ENCODE results near the gene IFITM10. TPM values are rescaled to one million over a fixed set of nuclear protein-coding genes. Genes with fewer than 3 reads are reported as not detected.

Gene IFITM10
- total RNA-seq, 1 donor from 2014 or later = 0.77 TPM

- DNase-seq (no peak), ATAC-seq (no peak)
- intact Hi-C loops (cut with micrococcal nuclease) = no loop called here
Measured at GRCh38 chr11:1732418-1733008, 17.9 kb downstream of the IFITM10 start.

- DNase-seq (no peak), ATAC-seq (no peak)
- intact Hi-C loops (cut with micrococcal nuclease) = no loop called here
Measured at GRCh38 chr11:1731451-1732059, 18.8 kb downstream of the IFITM10 start.

GRCh38 chr11:1730059-1730629 is 20.3 kb downstream of the IFITM10 start:
- ATAC-seq (no peak), DNase-seq (no peak)
- intact Hi-C loops (cut with micrococcal nuclease) = no loop called here

- no peak for DNase-seq
- ATAC-seq = no peak
- intact Hi-C loops (cut with micrococcal nuclease) = no loop called here
Measured at GRCh38 chr11:1729692-1730011, 20.7 kb downstream of the IFITM10 start.

- intact Hi-C loops (cut with micrococcal nuclease) = no loop called here
- no peak for DNase-seq
- no peak for ATAC-seq
Measured at GRCh38 chr11:1728931-1729691, 21.3 kb downstream of the IFITM10 start.

GRCh38 chr11:1728301-1728700 is 22.1 kb downstream of the IFITM10 start:
- intact Hi-C loops (cut with micrococcal nuclease) = no loop called here
- DNase-seq (no peak), ATAC-seq (no peak)

GRCh38 chr11:1727861-1728260 is 22.5 kb downstream of the IFITM10 start:
- intact Hi-C loops (cut with micrococcal nuclease) = no loop called here
- no peak for ATAC-seq
- no peak for DNase-seq

DNA sequence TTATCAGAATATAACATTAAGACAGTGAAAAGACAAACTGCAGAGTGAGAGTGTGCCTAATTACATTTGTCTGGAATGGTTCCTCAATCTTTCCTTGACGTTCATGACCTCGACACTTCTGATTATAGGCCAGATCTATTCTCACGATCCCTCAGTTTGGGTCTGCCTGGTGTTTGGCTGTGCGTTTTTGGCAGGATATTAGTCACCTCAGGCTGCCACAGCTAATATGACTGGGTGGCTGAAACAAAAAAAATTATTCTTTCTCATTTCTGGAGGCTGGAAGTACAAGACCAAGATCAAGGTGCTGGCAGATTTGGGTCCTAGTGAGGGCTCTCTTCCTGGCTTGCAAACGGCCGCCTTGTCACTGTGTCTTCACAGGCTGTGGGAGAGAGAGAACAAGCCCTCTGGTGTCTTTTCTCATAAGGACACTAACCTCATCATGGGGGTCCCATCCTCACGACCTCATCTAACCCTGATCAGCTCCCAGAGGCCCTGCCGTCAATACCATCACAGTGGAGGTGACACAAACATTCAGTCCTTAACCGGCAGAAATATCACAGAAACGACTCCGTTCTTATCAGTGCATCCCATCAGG is 23.2 kb downstream of the IFITM10 start:
- ATAC-seq = no peak
- DNase-seq = no peak
- intact Hi-C loops (cut with micrococcal nuclease) = no loop called here

- intact Hi-C loops (cut with micrococcal nuclease) = no loop called here
- ATAC-seq (no peak), DNase-seq (no peak)
Measured at GRCh38 chr11:1719781-1720180, 30.6 kb downstream of the IFITM10 start.

DNA sequence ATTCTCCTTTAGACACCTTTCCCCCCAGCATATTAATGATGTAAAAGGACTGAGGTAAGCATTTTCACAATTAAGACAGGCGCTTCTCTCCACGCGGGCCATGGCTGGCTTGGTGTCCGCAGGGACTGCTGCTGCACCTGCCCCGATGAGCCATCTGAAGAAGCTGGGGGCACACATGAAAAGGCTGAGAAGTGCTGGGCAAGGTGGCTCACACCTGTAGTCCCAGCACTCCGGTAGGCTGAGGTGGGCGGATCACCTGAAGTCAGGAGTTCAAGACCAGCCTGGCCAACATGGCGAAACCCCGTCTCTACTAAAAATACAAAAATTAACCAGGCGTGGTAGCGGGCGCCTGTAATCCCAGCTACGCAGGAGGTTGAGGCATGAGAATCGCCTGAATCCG is 32.1 kb downstream of the IFITM10 start:
- ATAC-seq (no peak), DNase-seq (no peak)
- intact Hi-C loops (cut with micrococcal nuclease) = no loop called here

DNA sequence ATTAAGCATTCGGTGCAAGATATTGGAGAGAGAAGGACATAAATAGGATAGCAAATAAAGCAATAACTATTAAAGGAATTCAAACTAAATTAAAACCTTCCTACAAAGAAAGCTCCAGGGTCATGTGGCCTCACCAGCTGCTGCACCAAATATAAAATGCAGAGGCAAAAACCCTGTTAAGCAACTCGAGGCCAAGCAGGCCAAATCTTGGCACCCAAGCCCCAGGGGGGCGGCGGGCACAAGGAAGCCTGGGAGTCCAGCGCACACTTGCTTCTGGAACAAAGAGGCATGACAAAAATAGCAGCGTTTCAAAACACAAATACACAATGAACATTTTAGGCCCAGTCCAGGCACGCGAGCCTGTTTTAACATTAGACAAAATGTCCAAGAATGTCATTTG is 32.6 kb downstream of the IFITM10 start:
- peak; percentile 79 for DNase-seq
- intact Hi-C loops (cut with micrococcal nuclease) = no loop called here
- peak; percentile 85 for ATAC-seq

DNA sequence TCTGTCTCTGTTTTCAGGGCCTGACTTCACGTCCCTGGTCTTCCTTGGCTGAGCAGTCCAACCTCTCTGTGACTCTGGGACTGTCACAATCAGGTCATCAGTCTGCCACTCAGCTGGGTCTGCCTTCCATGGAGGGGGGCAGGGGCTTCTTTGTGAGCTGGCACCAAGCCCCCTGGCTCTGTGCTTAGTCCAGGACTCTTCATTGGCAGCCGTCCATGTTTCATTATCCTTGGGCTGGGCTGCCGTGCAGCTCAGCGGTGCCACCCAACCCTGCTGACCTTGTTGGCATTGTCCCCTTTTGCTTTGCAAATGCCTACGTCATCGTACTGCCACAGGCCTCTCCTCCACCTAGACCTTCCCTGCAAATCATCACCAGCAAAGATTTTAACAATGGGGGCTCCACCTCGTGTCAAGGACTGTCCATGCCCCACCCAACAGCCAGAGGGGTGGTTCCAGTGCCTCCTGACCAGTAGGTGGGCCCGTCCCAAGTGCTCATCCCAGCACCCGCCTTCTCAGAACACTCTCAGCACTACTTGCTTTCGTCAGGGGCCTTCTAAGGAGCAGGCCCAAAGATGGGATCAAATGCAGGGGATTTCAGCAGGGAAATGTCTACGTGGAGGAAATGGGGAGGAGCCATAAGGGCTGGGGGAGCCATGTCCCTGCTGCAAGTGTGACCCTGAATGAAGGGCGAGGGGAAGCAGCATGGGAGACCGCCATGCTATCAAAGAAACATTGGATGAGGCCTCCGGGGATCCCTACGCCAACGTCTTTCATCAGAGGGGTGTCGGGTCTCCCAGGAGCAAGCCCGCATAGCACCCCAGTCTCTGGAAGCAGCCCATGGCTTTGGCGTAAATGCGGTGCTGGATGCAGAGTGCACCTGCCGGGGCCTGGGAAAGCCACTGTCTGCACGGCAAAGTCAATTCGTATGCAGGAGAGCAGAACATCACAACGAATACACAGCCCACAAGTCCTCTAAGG is 35.2 kb downstream of the IFITM10 start:
- ATAC-seq (peak; percentile 87), DNase-seq (peak; percentile 65)
- intact Hi-C loops (cut with micrococcal nuclease) = no loop called here

GRCh38 chr11:1708716-1709115 is 41.7 kb downstream of the IFITM10 start:
- DNase-seq = no peak
- intact Hi-C loops (cut with micrococcal nuclease) = no loop called here
- no peak for ATAC-seq

GRCh38 chr11:1707751-1708150 is 42.6 kb downstream of the IFITM10 start:
- intact Hi-C loops (cut with micrococcal nuclease) = no loop called here
- DNase-seq = no peak
- ATAC-seq = no peak

- intact Hi-C loops (cut with micrococcal nuclease) = no loop called here
- DNase-seq = peak; percentile 62
- ATAC-seq = peak; percentile 91
Measured at GRCh38 chr11:1706634-1707400, 43.6 kb downstream of the IFITM10 start.

DNA sequence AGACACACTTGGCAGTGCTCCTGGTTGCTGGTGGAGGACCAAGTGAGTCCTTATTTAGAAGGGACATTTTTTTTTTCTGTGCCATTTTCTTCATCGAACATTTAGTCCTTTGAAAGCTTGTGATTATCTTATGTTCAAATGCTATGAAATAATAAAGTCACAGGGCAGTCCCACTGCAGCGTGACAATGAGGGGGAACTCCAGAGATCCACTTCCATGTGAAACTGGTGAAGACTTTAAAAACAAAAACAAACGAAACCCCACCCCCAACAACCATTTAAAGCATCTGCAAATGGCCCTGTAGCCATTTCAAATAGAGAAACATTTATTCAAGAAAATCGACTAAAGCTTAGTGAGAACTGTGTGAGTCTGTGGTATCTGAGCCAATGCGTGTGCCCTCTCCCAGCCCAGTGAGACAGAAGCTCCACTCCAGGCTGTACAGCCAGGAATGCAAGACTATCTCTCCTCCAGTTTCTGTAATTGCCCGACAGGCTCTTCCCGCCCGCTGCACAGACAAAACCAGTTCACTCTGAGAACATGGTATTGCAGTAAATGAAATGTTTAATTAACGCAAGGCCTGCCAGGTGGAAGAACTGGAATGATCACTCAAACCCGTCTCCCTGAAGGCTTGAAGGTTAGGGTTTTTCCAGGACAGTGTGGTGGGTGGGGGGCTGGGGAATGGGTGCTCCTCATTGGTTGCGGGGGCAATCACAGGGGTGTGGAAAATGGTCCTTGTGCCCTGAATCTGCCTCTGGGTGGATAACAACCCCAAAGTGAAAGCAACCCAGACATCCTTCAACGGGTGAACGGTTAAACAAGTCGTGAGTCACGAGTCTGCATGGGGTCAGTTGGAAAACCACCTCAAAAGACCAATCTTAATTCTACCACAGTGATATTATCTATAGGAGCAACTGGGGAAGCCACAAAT is 45.0 kb downstream of the IFITM10 start:
- ATAC-seq = peak; percentile 34

DNA sequence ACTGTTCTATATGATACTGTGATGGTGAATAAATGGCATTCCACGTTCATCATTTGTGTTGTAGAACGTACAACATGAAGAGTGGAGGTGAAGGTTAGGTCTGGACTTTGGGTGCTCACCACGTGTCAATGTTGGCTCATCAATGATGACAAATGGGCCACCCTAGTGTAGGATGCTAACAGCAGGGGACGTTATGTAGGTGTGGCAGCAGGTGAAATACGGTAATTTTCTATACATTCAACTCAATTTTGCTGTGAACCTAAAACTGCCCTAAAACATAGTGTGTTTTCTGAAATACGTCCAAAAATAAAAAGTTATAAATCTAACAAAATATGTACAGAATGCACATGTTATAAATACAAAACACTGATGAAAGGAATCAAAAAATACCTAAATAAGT is 47.2 kb downstream of the IFITM10 start:
- ATAC-seq = no peak
- intact Hi-C loops (cut with micrococcal nuclease) = no loop called here
- DNase-seq = no peak

More for the DNA sequence above, 45.0 kb downstream of the IFITM10 start:
- no peak for DNase-seq
- intact Hi-C loops (cut with micrococcal nuclease) = no loop called here

Measured in left ventricle myocardium superior (tissue), 1 donor.